ENCODE results near the gene TLE7.
A peak's percentile ranks its signal among the peaks of the same experiment; 100 is the strongest.

The TLE7 gene

GRCh38 chr16:71460941-71461340 is 19.1 kb upstream of the TLE7 start:
- Histone ChIP-seq H3K9ac (ENCODE audit: low read length) (peak overlapping the region; percentile 76), H3K9me3 (ENCODE audit: insufficient read depth, low read length) (no peaks in the 10 kb centered on the region), H3K79me2 (ENCODE audit: low read length) (peaks cover 30% of the 10 kb centered on the region), H3K27me3 (ENCODE audit: low read depth, low read length) (no peaks in the 10 kb centered on the region), H4K20me1 (ENCODE audit: insufficient read depth, low read length) (no peaks in the 10 kb centered on the region; the same call in 1 of the 2 replicates), H3K4me2 (ENCODE audit: low read length) (peak overlapping the region; percentile 98), H3K4me1 (ENCODE audit: low read length) (peaks cover 13% of the 10 kb centered on the region; the same call in 1 of the 2 replicates), H3K4me3 (ENCODE audit: low read length) (peak overlapping the region; percentile 95), H3K27ac (ENCODE audit: low read length) (no peak overlapping the region), H2AFZ (ENCODE audit: low read depth, low read length) (no peak overlapping the region), H3K36me3 (replicated peaks; ENCODE audit: low read depth, low read length) (no peaks in the 10 kb centered on the region)
- TF ChIP-seq EZH2phosphoT487 (IDR thresholded peaks at IDR 0.05; ENCODE audit: low read depth) (no peak), CTCF (IDR thresholded peaks at IDR 0.05; ENCODE audit: low read depth, low read length) (no peak)

- Histone ChIP-seq H3K4me3 (ENCODE audit: low read length) (no peak overlapping the region), H3K9ac (ENCODE audit: low read length) (no peak overlapping the region), H3K4me1 (ENCODE audit: low read length) (peaks cover 13% of the 10 kb centered on the region; the same call in 1 of the 2 replicates), H3K36me3 (replicated peaks; ENCODE audit: low read depth, low read length) (no peaks in the 10 kb centered on the region), H4K20me1 (ENCODE audit: insufficient read depth, low read length) (no peaks in the 10 kb centered on the region; the same call in 1 of the 2 replicates), H3K27me3 (ENCODE audit: low read depth, low read length) (no peaks in the 10 kb centered on the region), H3K27ac (ENCODE audit: low read length) (no peak overlapping the region), H2AFZ (ENCODE audit: low read depth, low read length) (no peak overlapping the region), H3K79me2 (ENCODE audit: low read length) (peaks cover 30% of the 10 kb centered on the region), H3K9me3 (ENCODE audit: insufficient read depth, low read length) (no peaks in the 10 kb centered on the region), H3K4me2 (ENCODE audit: low read length) (no peak overlapping the region)
- TF ChIP-seq EZH2phosphoT487 (IDR thresholded peaks at IDR 0.05; ENCODE audit: low read depth) (no peak), CTCF (IDR thresholded peaks at IDR 0.05; ENCODE audit: low read depth, low read length) (no peak)
Observed at GRCh38 chr16:71460236-71460635, 18.4 kb upstream of the TLE7 start.

- TF ChIP-seq EZH2phosphoT487 (IDR thresholded peaks at IDR 0.05; ENCODE audit: low read depth): no peak
- no peak for TF ChIP-seq CTCF (IDR thresholded peaks at IDR 0.05; ENCODE audit: low read depth, low read length)
- Histone ChIP-seq H3K9me3 (ENCODE audit: insufficient read depth, low read length) (no peaks in the 10 kb centered on the region), H3K4me1 (ENCODE audit: low read length) (peaks cover 13% of the 10 kb centered on the region; the same call in 1 of the 2 replicates), H3K27me3 (ENCODE audit: low read depth, low read length) (no peaks in the 10 kb centered on the region), H3K27ac (ENCODE audit: low read length) (no peak overlapping the region), H2AFZ (ENCODE audit: low read depth, low read length) (no peak overlapping the region), H3K4me2 (ENCODE audit: low read length) (no peak overlapping the region), H3K9ac (ENCODE audit: low read length) (no peak overlapping the region), H3K79me2 (ENCODE audit: low read length) (peaks cover 30% of the 10 kb centered on the region), H4K20me1 (ENCODE audit: insufficient read depth, low read length) (no peaks in the 10 kb centered on the region; the same call in 1 of the 2 replicates), H3K36me3 (replicated peaks; ENCODE audit: low read depth, low read length) (no peaks in the 10 kb centered on the region), H3K4me3 (ENCODE audit: low read length) (no peak overlapping the region)
Observed at GRCh38 chr16:71459510-71459909, 17.7 kb upstream of the TLE7 start.

- peaks cover 23% of the 10 kb centered on the region for H3K36me3 ChIP-seq (replicated peaks; ENCODE audit: low read depth, low read length)
- H4K20me1 ChIP-seq (ENCODE audit: insufficient read depth, low read length): no peaks in the 10 kb centered on the region; the same call in 1 of the 2 replicates
- no peaks in the 10 kb centered on the region for H3K27me3 ChIP-seq (ENCODE audit: low read depth, low read length)
- H3K4me3 ChIP-seq (ENCODE audit: low read length): no peak overlapping the region
- TF ChIP-seq CTCF (IDR thresholded peaks at IDR 0.05; ENCODE audit: low read depth, low read length) (no peak), EZH2phosphoT487 (IDR thresholded peaks at IDR 0.05; ENCODE audit: low read depth) (no peak)
- no peaks in the 10 kb centered on the region for H3K9me3 ChIP-seq (ENCODE audit: insufficient read depth, low read length)
- no peak overlapping the region for H3K4me2 ChIP-seq (ENCODE audit: low read length)
- no peak overlapping the region for H3K27ac ChIP-seq (ENCODE audit: low read length)
- peaks cover 28% of the 10 kb centered on the region for H3K79me2 ChIP-seq (ENCODE audit: low read length)
- H3K9ac ChIP-seq (ENCODE audit: low read length): no peak overlapping the region
- H3K4me1 ChIP-seq (ENCODE audit: low read length): peaks cover 8% of the 10 kb centered on the region; the same call in 1 of the 2 replicates
- no peak overlapping the region for H2AFZ ChIP-seq (ENCODE audit: low read depth, low read length)
Observed at GRCh38 chr16:71456801-71457200, 14.9 kb upstream of the TLE7 start.
